GM21515 (cell line): ENCODE data around the gene TMEM269.

Experiments
- ATAC-seq: cut with Tn5 transposase; IDR thresholded peaks from one replicate; pipeline ENCODE4 v1.9.1; 2021; ENCODE audit not compliant: unreplicated experiment

Gene TMEM269

GRCh38 chr1:42820813-42821212, 36.0 kb downstream of the TMEM269 start:
- no peak for ATAC-seq

- ATAC-seq, result no peak
Observed at GRCh38 chr1:42821690-42822089, 36.9 kb downstream of the TMEM269 start.

GRCh38 chr1:42822800-42823392, 38.1 kb downstream of the TMEM269 start:
- ATAC-seq, result no peak

- ATAC-seq, result no peak
Observed at GRCh38 chr1:42824481-42825035, 39.8 kb downstream of the TMEM269 start.

- ATAC-seq, result no peak
Observed at GRCh38 chr1:42825036-42825851, 40.5 kb downstream of the TMEM269 start.

- no peak for ATAC-seq
Observed at GRCh38 chr1:42830631-42831030, 45.8 kb downstream of the TMEM269 start.

GRCh38 chr1:42831273-42831672, 46.5 kb downstream of the TMEM269 start:
- no peak for ATAC-seq

GRCh38 chr1:42832641-42833240, 48.0 kb downstream of the TMEM269 start:
- no peak for ATAC-seq

- no peak for ATAC-seq
Observed at GRCh38 chr1:42833981-42834380, 49.2 kb downstream of the TMEM269 start.

GRCh38 chr1:42834803-42835202, 50.0 kb downstream of the TMEM269 start:
- ATAC-seq, result no peak

- no peak for ATAC-seq
Observed at GRCh38 chr1:42835422-42835821, 50.6 kb downstream of the TMEM269 start.

- no peak for ATAC-seq
Observed at GRCh38 chr1:42837709-42838108, 52.9 kb downstream of the TMEM269 start.

GRCh38 chr1:42838482-42839190, 53.8 kb downstream of the TMEM269 start:
- no peak for ATAC-seq

GRCh38 chr1:42841010-42841409, 56.2 kb downstream of the TMEM269 start:
- ATAC-seq, result no peak

- no peak for ATAC-seq
Observed at GRCh38 chr1:42841440-42842147, 56.8 kb downstream of the TMEM269 start.

- no peak for ATAC-seq
Observed at GRCh38 chr1:42844592-42845140, 59.9 kb downstream of the TMEM269 start.

- no peak for ATAC-seq
Observed at GRCh38 chr1:42845193-42845592, 60.4 kb downstream of the TMEM269 start.

- ATAC-seq, result peak; percentile 10
Observed at GRCh38 chr1:42845866-42846256, 61.1 kb downstream of the TMEM269 start.

- peak; percentile 88 for ATAC-seq
Observed at GRCh38 chr1:42846257-42847110, 61.7 kb downstream of the TMEM269 start, which contains the start of gene ZNF691. Gene ZNF691 (plus strand): TSS chr1:42846613. CDS start chr1:42849659, 3,046 bp downstream.
